GM12878 (cell line): ENCODE results near the gene CAMK4. TPM values are rescaled to one million over a fixed set of nuclear protein-coding genes. Genes with fewer than 3 reads are reported as not detected.

Source experiments
- CBX5 ChIP-seq: sonication (generic); IDR thresholded peaks from 2 replicates; pipeline ENCODE4 v1.6.1; 2016; ENCODE audit warnings: low read depth, moderate library complexity, mild to moderate bottlenecking, inconsistent platforms
- CHD1 ChIP-seq: IDR thresholded peaks from 2 replicates; pipeline ENCODE4 v1.6.1; 2012; ENCODE audit warnings: low read depth, low read length, improper control_type of control experiment
- FOS ChIP-seq: IDR thresholded peaks from 3 replicates; pipeline ENCODE4 v1.6.1; 2011; ENCODE audit warnings: borderline replicate concordance; ENCODE audit not compliant: insufficient read length; ENCODE audit errors: extremely low read depth
- FOXK2 ChIP-seq: fragments of 450-650 bp; IDR thresholded peaks from 2 replicates; pipeline ENCODE4 v1.6.1; 2017; ENCODE audit warnings: mild to moderate bottlenecking, moderate library complexity
- HDAC6 ChIP-seq: fragments of 200-600 bp; sonication (generic); IDR thresholded peaks from one replicate; pipeline ENCODE4 v1.8.0; 2017; ENCODE audit warnings: antibody characterized with exemption; ENCODE audit not compliant: unreplicated experiment
- IKZF2 ChIP-seq, 2 experiments: fragments of 450-650 bp; IDR thresholded peaks; 2 replicates each; pipeline ENCODE4 v1.6.1; 2017; ENCODE audit warnings: mild to moderate bottlenecking in 2 of 2, moderate library complexity in 2 of 2
- MEF2A ChIP-seq: IDR thresholded peaks from 2 replicates; pipeline ENCODE4 v1.6.1; 2011; ENCODE audit warnings: low read depth, mild to moderate bottlenecking, low read length, moderate library complexity; ENCODE audit not compliant: insufficient read depth
- NR2C1 ChIP-seq: fragments of 450-650 bp; IDR thresholded peaks from 2 replicates; pipeline ENCODE4 v1.6.1; 2017; ENCODE audit warnings: antibody characterized with exemption, mild to moderate bottlenecking, moderate library complexity
- SP1 ChIP-seq: IDR thresholded peaks from one replicate; pipeline ENCODE4 v1.6.1; 2011; ENCODE audit warnings: low read depth, low read length
- STAT3 ChIP-seq: IDR thresholded peaks from 2 replicates; pipeline ENCODE4 v1.6.1; 2011; ENCODE audit warnings: low read depth, low read length, improper control_type of control experiment
- ZNF24 ChIP-seq: fragments of 450-650 bp; IDR thresholded peaks from 2 replicates; pipeline ENCODE4 v1.6.1; 2017; ENCODE audit warnings: antibody characterized with exemption, mild to moderate bottlenecking
- polyA plus RNA-seq, 11 experiments: library from polyadenylated mRNA; depleted of rRNA in 4 of 11; unstranded in 6 of 11; stranded (reverse) in 5 of 11; fragments of >200 nt; fragmentation: Nextera tagmentation in 4 of 11; fragmentation: Illumina TruSeq in 1 of 11; extraction: Ambion mirVana in 4 of 11; extraction: Trizol in 1 of 11; gene quantifications; 1 replicate in 1 of 11; 2 replicates in 10 of 11; pipeline versions ENCODE4 v1.2.1 to v1.2.3, GENCODE V29; 2011 to 2016; ENCODE audit warnings: inconsistent platforms in 2 of 11, missing spikeins in 2 of 11, low read depth in 1 of 11
- total RNA-seq, 4 experiments: library from RNA; depleted of rRNA in 3 of 4; stranded (reverse); fragments of >200 nt in 3 of 4; fragmentation: Illumina TruSeq in 1 of 4; extraction: Trizol in 1 of 4; gene quantifications; 2 replicates each; pipeline versions ENCODE4 v1.2.1 to v1.2.3, GENCODE V29; 2013 to 2021
- TF ChIP-seq, protein P1 (sequence below): IDR thresholded peaks from 2 replicates; pipeline ENCODE4 v1.6.1; 2012; ENCODE audit warnings: improper control_type of control experiment, low read depth, low read length; ENCODE audit not compliant: insufficient replicate concordance
- TF ChIP-seq, protein P2 (sequence below): fragments of 450-650 bp; IDR thresholded peaks from 2 replicates; pipeline ENCODE4 v1.6.1; 2017; ENCODE audit warnings: mild to moderate bottlenecking, low read depth, inconsistent platforms; ENCODE audit not compliant: poor library complexity, severe bottlenecking
- TF ChIP-seq, protein P3 (sequence below): IDR thresholded peaks from 2 replicates; pipeline ENCODE4 v1.6.1; 2012; ENCODE audit warnings: low read depth, low read length, improper control_type of control experiment

Gene CAMK4
- total and polyA plus RNA-seq, 10 of the 15 experiments (the other 5 are each of a cell fraction or from before 2014, with no cell fraction given): 13.3 to 51.9 (median 35.3) TPM

DNA sequence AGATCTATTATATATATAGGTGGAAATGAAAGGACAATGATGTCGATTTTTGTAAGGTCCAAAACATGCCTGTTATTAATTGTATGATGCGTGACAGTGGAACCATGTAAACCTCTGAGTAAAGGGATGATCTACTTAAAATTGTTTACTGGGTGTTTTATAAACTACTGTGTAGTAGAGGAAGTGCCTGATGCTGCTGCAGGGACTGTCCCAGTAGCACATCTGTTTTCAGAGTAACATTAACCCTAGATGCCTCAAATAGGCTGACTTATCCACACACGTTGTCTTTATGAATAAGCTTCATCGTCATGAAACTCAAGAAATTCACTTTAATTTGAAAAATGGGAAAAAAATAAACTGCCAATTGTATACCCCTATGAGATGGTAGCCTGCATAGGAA is 1.7 kb downstream of the CAMK4 start (continued):
- TF ChIP-seq, protein P1, sequence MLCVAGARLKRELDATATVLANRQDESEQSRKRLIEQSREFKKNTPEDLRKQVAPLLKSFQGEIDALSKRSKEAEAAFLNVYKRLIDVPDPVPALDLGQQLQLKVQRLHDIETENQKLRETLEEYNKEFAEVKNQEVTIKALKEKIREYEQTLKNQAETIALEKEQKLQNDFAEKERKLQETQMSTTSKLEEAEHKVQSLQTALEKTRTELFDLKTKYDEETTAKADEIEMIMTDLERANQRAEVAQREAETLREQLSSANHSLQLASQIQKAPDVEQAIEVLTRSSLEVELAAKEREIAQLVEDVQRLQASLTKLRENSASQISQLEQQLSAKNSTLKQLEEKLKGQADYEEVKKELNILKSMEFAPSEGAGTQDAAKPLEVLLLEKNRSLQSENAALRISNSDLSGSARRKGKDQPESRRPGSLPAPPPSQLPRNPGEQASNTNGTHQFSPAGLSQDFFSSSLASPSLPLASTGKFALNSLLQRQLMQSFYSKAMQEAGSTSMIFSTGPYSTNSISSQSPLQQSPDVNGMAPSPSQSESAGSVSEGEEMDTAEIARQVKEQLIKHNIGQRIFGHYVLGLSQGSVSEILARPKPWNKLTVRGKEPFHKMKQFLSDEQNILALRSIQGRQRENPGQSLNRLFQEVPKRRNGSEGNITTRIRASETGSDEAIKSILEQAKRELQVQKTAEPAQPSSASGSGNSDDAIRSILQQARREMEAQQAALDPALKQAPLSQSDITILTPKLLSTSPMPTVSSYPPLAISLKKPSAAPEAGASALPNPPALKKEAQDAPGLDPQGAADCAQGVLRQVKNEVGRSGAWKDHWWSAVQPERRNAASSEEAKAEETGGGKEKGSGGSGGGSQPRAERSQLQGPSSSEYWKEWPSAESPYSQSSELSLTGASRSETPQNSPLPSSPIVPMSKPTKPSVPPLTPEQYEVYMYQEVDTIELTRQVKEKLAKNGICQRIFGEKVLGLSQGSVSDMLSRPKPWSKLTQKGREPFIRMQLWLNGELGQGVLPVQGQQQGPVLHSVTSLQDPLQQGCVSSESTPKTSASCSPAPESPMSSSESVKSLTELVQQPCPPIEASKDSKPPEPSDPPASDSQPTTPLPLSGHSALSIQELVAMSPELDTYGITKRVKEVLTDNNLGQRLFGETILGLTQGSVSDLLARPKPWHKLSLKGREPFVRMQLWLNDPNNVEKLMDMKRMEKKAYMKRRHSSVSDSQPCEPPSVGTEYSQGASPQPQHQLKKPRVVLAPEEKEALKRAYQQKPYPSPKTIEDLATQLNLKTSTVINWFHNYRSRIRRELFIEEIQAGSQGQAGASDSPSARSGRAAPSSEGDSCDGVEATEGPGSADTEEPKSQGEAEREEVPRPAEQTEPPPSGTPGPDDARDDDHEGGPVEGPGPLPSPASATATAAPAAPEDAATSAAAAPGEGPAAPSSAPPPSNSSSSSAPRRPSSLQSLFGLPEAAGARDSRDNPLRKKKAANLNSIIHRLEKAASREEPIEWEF: no peak
- TF ChIP-seq IKZF2 (IDR thresholded peaks at IDR 0.05) (no peak), NR2C1 (no peak), SP1 (no peak), FOXK2 (no peak), CHD1 (no peak), FOS (no peak), HDAC6 (no peak), CBX5 (no peak), STAT3 (no peak), ZNF24 (0 out of 2 replicates have a peak, but pooled peaks have one; percentile 12), MEF2A (0 out of 2 replicates have a peak, but pooled peaks have one; percentile 8)
- TF ChIP-seq, protein P2, sequence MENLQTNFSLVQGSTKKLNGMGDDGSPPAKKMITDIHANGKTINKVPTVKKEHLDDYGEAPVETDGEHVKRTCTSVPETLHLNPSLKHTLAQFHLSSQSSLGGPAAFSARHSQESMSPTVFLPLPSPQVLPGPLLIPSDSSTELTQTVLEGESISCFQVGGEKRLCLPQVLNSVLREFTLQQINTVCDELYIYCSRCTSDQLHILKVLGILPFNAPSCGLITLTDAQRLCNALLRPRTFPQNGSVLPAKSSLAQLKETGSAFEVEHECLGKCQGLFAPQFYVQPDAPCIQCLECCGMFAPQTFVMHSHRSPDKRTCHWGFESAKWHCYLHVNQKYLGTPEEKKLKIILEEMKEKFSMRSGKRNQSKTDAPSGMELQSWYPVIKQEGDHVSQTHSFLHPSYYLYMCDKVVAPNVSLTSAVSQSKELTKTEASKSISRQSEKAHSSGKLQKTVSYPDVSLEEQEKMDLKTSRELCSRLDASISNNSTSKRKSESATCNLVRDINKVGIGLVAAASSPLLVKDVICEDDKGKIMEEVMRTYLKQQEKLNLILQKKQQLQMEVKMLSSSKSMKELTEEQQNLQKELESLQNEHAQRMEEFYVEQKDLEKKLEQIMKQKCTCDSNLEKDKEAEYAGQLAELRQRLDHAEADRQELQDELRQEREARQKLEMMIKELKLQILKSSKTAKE: peak; percentile 16
- TF ChIP-seq, protein P3, sequence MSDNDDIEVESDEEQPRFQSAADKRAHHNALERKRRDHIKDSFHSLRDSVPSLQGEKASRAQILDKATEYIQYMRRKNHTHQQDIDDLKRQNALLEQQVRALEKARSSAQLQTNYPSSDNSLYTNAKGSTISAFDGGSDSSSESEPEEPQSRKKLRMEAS: no peak
